ENCODE results near the gene CSRP3. TPM values are rescaled to one million over a fixed set of nuclear protein-coding genes. Genes with fewer than 3 reads are reported as not detected.

The CSRP3 gene
- total RNA-seq, result under 1 TPM in 1 of 2 donors, not detected in 1; 0.35 TPM

- Histone ChIP-seq H3K36me3 (no peaks in the 10 kb centered on the region), H3K9me3 (no peaks in the 10 kb centered on the region), H3K27ac (no peak within 1 kb of the TSS), H3K9ac (ENCODE audit: low read depth in 2 of 2, low read length in 2 of 2) (peak within 1 kb of the TSS in 1 of 2 donors; percentile 6), H3K4me1 (no peaks in the 10 kb centered on the region), H3K27me3 (no peaks in the 10 kb centered on the region), H3K4me3 (no peak within 1 kb of the TSS)
- intact Hi-C loops (cut with DNase I), result no loop called here
- TF ChIP-seq, protein P1, sequence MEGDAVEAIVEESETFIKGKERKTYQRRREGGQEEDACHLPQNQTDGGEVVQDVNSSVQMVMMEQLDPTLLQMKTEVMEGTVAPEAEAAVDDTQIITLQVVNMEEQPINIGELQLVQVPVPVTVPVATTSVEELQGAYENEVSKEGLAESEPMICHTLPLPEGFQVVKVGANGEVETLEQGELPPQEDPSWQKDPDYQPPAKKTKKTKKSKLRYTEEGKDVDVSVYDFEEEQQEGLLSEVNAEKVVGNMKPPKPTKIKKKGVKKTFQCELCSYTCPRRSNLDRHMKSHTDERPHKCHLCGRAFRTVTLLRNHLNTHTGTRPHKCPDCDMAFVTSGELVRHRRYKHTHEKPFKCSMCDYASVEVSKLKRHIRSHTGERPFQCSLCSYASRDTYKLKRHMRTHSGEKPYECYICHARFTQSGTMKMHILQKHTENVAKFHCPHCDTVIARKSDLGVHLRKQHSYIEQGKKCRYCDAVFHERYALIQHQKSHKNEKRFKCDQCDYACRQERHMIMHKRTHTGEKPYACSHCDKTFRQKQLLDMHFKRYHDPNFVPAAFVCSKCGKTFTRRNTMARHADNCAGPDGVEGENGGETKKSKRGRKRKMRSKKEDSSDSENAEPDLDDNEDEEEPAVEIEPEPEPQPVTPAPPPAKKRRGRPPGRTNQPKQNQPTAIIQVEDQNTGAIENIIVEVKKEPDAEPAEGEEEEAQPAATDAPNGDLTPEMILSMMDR (IDR thresholded peaks at IDR 0.05), result no peak
- DNase-seq, result no peak
Observed at GRCh38 chr11:19201737-19202605, at the start of gene CSRP3. Gene CSRP3 (minus strand): TSS chr11:19201983. CDS start chr11:19192448, 9,535 bp downstream.

- Histone ChIP-seq H3K27ac (no peak overlapping the region), H3K27me3 (no peaks in the 10 kb centered on the region), H3K9ac (ENCODE audit: low read depth in 2 of 2, low read length in 2 of 2) (no peak overlapping the region), H3K9me3 (no peaks in the 10 kb centered on the region), H3K36me3 (no peaks in the 10 kb centered on the region), H3K4me1 (no peaks in the 10 kb centered on the region), H3K4me3 (no peak overlapping the region)
- DNase-seq, result no peak
- intact Hi-C loops (cut with DNase I), result loop anchor here (10.0 kb wide), 1 partner anchor 177 kb away; no protein-coding TSS in a partner anchor
- TF ChIP-seq, protein P1 (IDR thresholded peaks at IDR 0.05), result no peak
Observed at GRCh38 chr11:19251577-19251976, 49.8 kb upstream of the CSRP3 start.

GRCh38 chr11:19246816-19247215 is 45.0 kb upstream of the CSRP3 start:
- Histone ChIP-seq H3K9ac (ENCODE audit: low read depth in 2 of 2, low read length in 2 of 2) (no peak overlapping the region), H3K36me3 (no peaks in the 10 kb centered on the region), H3K27me3 (peaks cover 8% of the 10 kb centered on the region), H3K9me3 (no peaks in the 10 kb centered on the region), H3K4me1 (peaks cover 13% of the 10 kb centered on the region), H3K4me3 (no peak overlapping the region), H3K27ac (no peak overlapping the region)
- DNase-seq, result no peak
- TF ChIP-seq, protein P1 (IDR thresholded peaks at IDR 0.05), result no peak
- intact Hi-C loops (cut with DNase I), result no loop called here

- peaks cover 19% of the 10 kb centered on the region for H3K4me1 ChIP-seq
- H3K4me3 ChIP-seq, result no peak overlapping the region
- H3K27ac ChIP-seq, result no peak overlapping the region
- H3K27me3 ChIP-seq, result peaks cover 8% of the 10 kb centered on the region
- no peak for DNase-seq
- no peak overlapping the region for H3K9ac ChIP-seq (ENCODE audit: low read depth in 2 of 2, low read length in 2 of 2)
- no peaks in the 10 kb centered on the region for H3K36me3 ChIP-seq
- TF ChIP-seq, protein P1 (IDR thresholded peaks at IDR 0.05), result no peak
- no peaks in the 10 kb centered on the region for H3K9me3 ChIP-seq
- intact Hi-C loops (cut with DNase I), result no loop called here
Observed at GRCh38 chr11:19245351-19245750, 43.6 kb upstream of the CSRP3 start.

- intact Hi-C loops (cut with DNase I), result no loop called here
- TF ChIP-seq, protein P1 (IDR thresholded peaks at IDR 0.05), result no peak
- peaks cover 19% of the 10 kb centered on the region for H3K4me1 ChIP-seq
- H3K9ac ChIP-seq (ENCODE audit: low read depth in 2 of 2, low read length in 2 of 2), result peak overlapping the region in 1 of 2 donors; percentile 53
- H3K9me3 ChIP-seq, result no peaks in the 10 kb centered on the region
- H3K27ac ChIP-seq, result no peak overlapping the region
- no peak overlapping the region for H3K4me3 ChIP-seq
- DNase-seq, result no peak
- no peaks in the 10 kb centered on the region for H3K36me3 ChIP-seq
- peaks cover 8% of the 10 kb centered on the region for H3K27me3 ChIP-seq
Observed at GRCh38 chr11:19244621-19245020, 42.8 kb upstream of the CSRP3 start.
